ENCODE measurements around the gene RNF144A.

RNF144A gene

DNA sequence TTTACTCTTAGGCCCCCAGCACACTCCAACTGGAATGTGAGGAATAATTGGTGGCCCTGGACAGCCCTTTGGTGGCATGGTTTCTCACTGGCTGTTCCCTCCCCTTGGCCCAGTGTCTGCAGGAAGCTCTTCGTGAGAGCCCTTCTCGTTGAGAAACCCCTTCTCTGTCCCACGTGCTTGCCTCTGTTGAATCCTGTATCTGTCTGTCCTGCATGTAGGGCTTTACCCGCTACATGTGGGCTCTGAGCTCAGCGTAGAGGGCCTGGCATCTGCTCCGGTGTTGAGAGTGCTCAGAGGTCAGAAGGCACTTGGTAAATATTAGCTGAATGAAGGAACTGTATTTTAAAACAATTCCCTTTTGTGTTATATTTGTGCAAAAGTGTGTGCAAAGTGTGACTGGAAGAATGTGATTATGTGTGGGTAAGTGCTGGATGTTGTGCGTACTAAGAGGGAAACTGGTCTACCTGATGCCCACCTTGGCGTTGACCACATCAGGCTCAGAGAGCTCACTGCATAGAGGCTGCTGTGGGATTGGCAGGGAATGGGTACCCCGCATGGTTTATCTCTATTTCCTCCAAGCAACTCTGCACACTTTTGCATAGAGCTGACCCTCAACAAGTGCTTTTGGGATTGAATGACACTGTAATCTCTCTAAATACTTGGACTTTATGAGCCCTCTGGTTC is 40.0 kb downstream of the RNF144A start:
- TF ChIP-seq, protein P1, sequence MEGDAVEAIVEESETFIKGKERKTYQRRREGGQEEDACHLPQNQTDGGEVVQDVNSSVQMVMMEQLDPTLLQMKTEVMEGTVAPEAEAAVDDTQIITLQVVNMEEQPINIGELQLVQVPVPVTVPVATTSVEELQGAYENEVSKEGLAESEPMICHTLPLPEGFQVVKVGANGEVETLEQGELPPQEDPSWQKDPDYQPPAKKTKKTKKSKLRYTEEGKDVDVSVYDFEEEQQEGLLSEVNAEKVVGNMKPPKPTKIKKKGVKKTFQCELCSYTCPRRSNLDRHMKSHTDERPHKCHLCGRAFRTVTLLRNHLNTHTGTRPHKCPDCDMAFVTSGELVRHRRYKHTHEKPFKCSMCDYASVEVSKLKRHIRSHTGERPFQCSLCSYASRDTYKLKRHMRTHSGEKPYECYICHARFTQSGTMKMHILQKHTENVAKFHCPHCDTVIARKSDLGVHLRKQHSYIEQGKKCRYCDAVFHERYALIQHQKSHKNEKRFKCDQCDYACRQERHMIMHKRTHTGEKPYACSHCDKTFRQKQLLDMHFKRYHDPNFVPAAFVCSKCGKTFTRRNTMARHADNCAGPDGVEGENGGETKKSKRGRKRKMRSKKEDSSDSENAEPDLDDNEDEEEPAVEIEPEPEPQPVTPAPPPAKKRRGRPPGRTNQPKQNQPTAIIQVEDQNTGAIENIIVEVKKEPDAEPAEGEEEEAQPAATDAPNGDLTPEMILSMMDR (IDR thresholded peaks at IDR 0.05; ENCODE audit: borderline replicate concordance, control extremely low read depth, extremely low read depth, insufficient read depth, missing control alignments), result no peak
- no peak for DNase-seq (ENCODE audit: low spot score)
- in situ Hi-C loops (cut with MboI; ENCODE audit: low sequenced_read_pairs, unreplicated experiment), result no loop called here

DNA sequence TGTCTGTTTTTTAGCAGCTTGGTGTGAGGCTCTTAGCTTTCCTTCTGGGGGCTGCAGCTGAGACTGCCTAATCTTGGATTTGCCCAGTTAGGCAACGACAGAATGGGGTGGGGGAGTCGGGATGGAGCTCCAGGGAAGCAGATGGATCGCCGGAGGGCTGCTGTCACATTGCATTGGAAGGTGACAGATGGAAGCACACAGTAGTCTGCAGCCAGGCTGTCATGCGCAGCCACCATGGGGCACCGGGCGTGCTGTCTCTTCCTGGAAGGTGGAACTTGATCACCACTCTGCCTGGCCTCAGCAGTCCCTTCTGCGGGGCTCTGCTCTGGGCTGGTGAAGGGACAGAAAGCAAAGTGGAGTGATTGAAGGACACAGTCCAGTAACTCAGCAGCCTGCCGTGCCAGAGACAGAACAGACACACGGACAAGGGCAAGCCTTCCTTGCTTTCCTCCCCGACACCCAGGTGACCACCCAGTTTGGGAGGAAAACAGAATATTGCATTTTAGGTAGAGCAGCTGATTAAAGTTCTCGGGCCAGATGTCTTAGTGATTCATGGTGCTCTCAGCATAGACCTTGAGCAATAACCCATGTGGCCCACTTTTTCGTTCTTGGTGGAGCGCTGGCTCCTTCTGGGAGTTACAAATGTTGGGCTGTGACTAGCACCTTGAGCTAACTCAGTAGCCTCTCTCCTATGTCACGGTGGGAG is 40.9 kb downstream of the RNF144A start:
- in situ Hi-C loops (cut with MboI; ENCODE audit: low sequenced_read_pairs, unreplicated experiment), result no loop called here
- TF ChIP-seq, protein P1 (IDR thresholded peaks at IDR 0.05; ENCODE audit: borderline replicate concordance, control extremely low read depth, extremely low read depth, insufficient read depth, missing control alignments), result no peak
- DNase-seq (ENCODE audit: low spot score), result no peak

DNA sequence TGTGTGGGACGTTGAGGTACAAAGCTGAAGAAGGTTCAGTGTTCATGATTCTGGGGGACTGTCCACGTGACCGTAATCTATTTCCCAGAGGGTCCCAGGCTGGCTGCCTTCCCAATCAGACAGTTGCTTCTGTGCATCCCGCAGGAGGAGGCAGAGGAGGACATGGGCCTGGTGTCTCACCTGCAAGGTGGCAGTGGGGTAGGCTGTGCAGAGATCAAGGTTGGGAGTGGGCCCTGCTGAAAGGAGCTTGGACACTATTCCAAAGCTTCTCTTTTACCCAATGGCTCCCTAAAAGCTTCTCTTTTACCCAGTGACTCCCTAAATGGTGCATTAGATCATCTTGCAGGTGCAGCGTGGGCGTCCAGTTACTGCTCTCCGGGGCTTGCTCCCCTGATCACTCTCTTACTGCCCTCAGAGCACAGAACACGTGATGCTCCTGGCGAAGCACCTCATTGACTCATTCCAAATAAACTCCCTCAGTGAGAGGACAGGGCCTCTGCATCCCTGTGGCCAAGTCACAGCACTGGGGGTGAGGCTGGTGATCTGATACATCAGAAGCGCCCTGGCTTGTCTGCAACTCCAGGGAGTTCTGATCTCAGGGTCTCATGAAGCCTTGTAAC is 41.5 kb downstream of the RNF144A start:
- TF ChIP-seq, protein P1 (IDR thresholded peaks at IDR 0.05; ENCODE audit: borderline replicate concordance, control extremely low read depth, extremely low read depth, insufficient read depth, missing control alignments), result no peak
- in situ Hi-C loops (cut with MboI; ENCODE audit: low sequenced_read_pairs, unreplicated experiment), result no loop called here
- DNase-seq (ENCODE audit: low spot score), result peak; percentile 37

DNA sequence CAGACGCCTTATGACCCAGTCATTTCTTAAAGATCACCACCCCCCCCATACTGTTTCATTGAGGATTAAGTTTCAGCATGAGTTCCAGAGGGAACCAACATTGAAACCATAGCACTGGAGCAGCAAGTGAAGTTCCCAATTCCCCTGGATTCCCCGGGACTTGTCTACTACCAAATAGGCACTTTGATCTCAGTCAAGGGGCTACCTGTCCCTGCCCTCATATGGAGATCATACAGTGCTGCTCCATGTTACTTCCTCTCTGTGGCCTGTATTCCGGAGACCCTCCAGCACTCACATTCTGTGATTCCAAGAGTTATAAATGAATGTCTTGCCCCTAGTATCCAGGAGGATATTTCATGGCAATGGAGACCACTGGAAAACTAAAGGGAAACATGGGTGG is 42.5 kb downstream of the RNF144A start:
- in situ Hi-C loops (cut with MboI; ENCODE audit: low sequenced_read_pairs, unreplicated experiment), result no loop called here
- no peak for DNase-seq (ENCODE audit: low spot score)
- TF ChIP-seq, protein P1 (IDR thresholded peaks at IDR 0.05; ENCODE audit: borderline replicate concordance, control extremely low read depth, extremely low read depth, insufficient read depth, missing control alignments), result no peak

DNA sequence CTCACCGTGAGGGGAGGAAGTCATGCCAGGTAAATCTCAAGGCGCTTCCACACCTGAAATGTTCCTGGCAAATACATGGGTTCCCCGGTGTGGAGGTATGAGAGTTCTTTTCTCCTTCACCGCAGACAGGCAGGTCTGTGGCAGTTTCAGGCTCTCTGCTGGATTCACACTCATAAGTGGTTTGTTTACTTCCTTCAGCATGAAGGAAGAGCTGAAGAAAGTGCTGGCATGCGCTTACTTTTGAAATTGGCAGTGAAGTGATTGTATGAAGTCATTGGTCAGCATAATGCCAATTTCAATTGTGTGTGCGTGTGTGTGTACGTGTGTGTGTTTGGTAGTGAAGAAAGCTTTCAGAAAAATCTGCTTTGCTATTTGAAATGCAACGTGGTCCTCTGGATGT is 43.4 kb downstream of the RNF144A start:
- DNase-seq (ENCODE audit: low spot score), result no peak
- in situ Hi-C loops (cut with MboI; ENCODE audit: low sequenced_read_pairs, unreplicated experiment), result no loop called here
- TF ChIP-seq, protein P1 (IDR thresholded peaks at IDR 0.05; ENCODE audit: borderline replicate concordance, control extremely low read depth, extremely low read depth, insufficient read depth, missing control alignments), result no peak

DNA sequence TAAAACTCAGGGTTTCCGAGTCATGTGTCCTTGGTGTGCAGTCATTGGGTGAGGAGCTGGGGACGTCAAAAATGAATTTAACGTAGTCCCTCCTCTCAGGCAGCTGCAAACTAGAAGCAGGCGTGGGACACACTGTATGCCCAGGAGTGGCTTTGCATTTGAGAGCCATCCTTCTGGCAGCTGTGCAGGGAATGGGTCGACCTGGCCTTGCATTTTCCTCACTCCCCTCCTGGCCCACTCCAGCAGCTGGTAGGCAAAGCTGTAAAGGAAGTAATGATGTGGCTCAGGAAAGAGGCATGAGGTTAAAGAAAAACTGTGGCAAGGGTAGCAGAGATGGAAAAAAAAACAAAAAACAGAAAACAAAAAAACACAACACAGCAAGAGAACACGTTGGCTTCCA is 46.5 kb downstream of the RNF144A start:
- in situ Hi-C loops (cut with MboI; ENCODE audit: low sequenced_read_pairs, unreplicated experiment), result no loop called here
- DNase-seq (ENCODE audit: low spot score), result no peak
- TF ChIP-seq, protein P1 (IDR thresholded peaks at IDR 0.05; ENCODE audit: borderline replicate concordance, control extremely low read depth, extremely low read depth, insufficient read depth, missing control alignments), result no peak

All from GM13976 (cell line).